Left lung (tissue), 10 donors: ENCODE data around the gene ABCA1. TPM values are rescaled to one million over a fixed set of nuclear protein-coding genes. Genes with fewer than 3 reads are reported as not detected.

Experiments
- ATAC-seq: fragments of 200-7000 bp; cut with Tn5 transposase; one replicate; pipeline ENCODE4 v1.9.1; 2020; ENCODE audit warnings: moderate library complexity
- DNase-seq, 4 donors: peaks; one replicate each; pipeline ENCODE4 v3.0.0-alpha.2; 2013 to 2020
- H3K27ac ChIP-seq, 2 donors: fragments of 200-600 bp; sonication (generic) in 1 of 2; one replicate each; pipeline versions ENCODE4 v1.5.0 to v1.8.0; 2020 to 2021
- H3K27me3 ChIP-seq, 2 donors: fragments of 200-600 bp; sonication (generic) in 1 of 2; one replicate each; pipeline versions ENCODE4 v1.5.0 to v1.8.0; 2020 to 2021
- H3K36me3 ChIP-seq, 2 donors: fragments of 200-600 bp; sonication (generic) in 1 of 2; one replicate each; pipeline versions ENCODE4 v1.5.0 to v1.8.0; 2020 to 2021
- H3K4me1 ChIP-seq, 2 donors: fragments of 200-600 bp; one replicate each; pipeline ENCODE4 v1.8.0; 2021
- H3K4me3 ChIP-seq, 2 donors: fragments of 200-600 bp; sonication (generic) in 1 of 2; one replicate each; pipeline versions ENCODE4 v1.5.0 to v1.8.0; 2020 to 2021; ENCODE audit warnings: mild to moderate bottlenecking in 1 of 2
- H3K9me3 ChIP-seq, 2 donors: fragments of 200-600 bp; sonication (generic) in 1 of 2; one replicate each; pipeline versions ENCODE4 v1.5.0 to v1.8.0; 2020 to 2021
- intact Hi-C, 2 donors: fragments of 100-400 bp; cut with DNase I; formaldehyde crosslinking; loops; one replicate each; pipeline versions ENCODE4 v1.11.2 to v1.14.2; 2022
- polyA plus RNA-seq, 6 donors: library from polyadenylated mRNA; unstranded; fragments of 120-200 nt; gene quantifications; one replicate each; pipeline ENCODE4 v1.2.1, GENCODE V29; 2013; ENCODE audit not compliant: insufficient read length in 6 of 6
- total RNA-seq, 2 donors: library from RNA; stranded (reverse); fragmentation: NEBNext Ultra II Directional; extraction: Animal tissue kit (Norgen Biotek cat#: 25700); gene quantifications; one replicate each; pipeline ENCODE4 v1.2.1, GENCODE V29; 2021
- TF ChIP-seq, protein P1 (sequence below), 2 donors: fragments of 200-600 bp; sonication (generic) in 1 of 2; IDR thresholded peaks; one replicate each; pipeline versions ENCODE4 v1.5.0 to v1.8.0; 2021; ENCODE audit warnings: antibody characterized with exemption in 2 of 2
- donor health status: DM: no; HTN: yes; CAD: no.
- donor health status: DM: no; HTN: no; CAD: no.

Gene ABCA1
- total and polyA plus RNA-seq, 8 donors, result 12.8 to 53.0 (median 18.2) TPM

DNA sequence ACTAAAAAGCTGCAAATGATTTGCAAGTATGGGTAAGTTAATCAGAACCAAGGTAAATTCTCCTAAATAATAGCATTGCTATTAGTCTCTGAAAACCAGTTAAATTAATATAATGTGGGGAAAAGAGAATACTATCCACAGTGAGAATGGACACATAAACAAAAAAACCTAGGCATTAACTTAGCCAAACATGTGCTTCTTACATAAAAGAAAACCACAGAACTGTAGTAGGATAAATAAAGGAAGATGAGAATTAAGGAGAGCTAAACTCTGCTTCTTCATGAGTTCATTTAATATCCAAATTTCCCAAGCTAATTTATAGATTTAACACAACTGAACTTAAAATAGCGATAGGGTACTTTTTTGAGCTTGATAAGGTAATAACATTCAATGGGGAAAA is 31.8 kb downstream of the ABCA1 start:
- Histone ChIP-seq H3K36me3 (peaks cover 0 to 5% of the 10 kb centered on the region in 2 donors), H3K27ac (no peak overlapping the region), H3K4me3 (no peak overlapping the region), H3K27me3 (no peaks in the 10 kb centered on the region), H3K9me3 (no peaks in the 10 kb centered on the region), H3K4me1 (peaks cover 0 to 4% of the 10 kb centered on the region in 2 donors)
- no peak for DNase-seq
- TF ChIP-seq, protein P1, sequence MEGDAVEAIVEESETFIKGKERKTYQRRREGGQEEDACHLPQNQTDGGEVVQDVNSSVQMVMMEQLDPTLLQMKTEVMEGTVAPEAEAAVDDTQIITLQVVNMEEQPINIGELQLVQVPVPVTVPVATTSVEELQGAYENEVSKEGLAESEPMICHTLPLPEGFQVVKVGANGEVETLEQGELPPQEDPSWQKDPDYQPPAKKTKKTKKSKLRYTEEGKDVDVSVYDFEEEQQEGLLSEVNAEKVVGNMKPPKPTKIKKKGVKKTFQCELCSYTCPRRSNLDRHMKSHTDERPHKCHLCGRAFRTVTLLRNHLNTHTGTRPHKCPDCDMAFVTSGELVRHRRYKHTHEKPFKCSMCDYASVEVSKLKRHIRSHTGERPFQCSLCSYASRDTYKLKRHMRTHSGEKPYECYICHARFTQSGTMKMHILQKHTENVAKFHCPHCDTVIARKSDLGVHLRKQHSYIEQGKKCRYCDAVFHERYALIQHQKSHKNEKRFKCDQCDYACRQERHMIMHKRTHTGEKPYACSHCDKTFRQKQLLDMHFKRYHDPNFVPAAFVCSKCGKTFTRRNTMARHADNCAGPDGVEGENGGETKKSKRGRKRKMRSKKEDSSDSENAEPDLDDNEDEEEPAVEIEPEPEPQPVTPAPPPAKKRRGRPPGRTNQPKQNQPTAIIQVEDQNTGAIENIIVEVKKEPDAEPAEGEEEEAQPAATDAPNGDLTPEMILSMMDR (IDR thresholded peaks at IDR 0.05), result no peak
- intact Hi-C loops, result no loop called here
- ATAC-seq, result no peak

DNA sequence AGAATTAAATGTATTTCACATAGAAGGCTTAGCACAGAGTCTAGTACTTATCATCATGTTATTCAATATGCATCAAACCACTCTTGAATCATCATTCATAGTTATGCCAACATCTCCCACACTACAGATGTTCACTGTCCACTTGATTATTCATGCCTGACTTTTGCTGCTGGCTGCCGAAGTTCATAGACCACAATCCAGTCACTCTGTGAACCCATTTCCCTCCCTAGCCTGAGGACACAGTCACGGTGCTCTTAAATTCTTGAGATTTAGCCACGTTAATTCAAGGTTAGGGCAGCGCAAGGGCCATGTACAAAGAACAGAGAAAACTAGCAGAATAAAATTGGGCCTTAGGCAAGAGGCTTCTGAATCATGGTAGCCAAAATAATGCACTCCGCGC is 32.4 kb downstream of the ABCA1 start:
- H3K27me3 ChIP-seq, result no peaks in the 10 kb centered on the region
- H3K4me1 ChIP-seq, result no peaks in the 10 kb centered on the region
- peaks cover 0 to 5% of the 10 kb centered on the region in 2 donors for H3K36me3 ChIP-seq
- DNase-seq (no peak), ATAC-seq (peak; percentile 41)
- H3K9me3 ChIP-seq, result no peaks in the 10 kb centered on the region
- intact Hi-C loops, result no loop called here
- no peak overlapping the region for H3K4me3 ChIP-seq
- H3K27ac ChIP-seq, result no peak overlapping the region
- TF ChIP-seq, protein P1 (IDR thresholded peaks at IDR 0.05), result no peak

DNA sequence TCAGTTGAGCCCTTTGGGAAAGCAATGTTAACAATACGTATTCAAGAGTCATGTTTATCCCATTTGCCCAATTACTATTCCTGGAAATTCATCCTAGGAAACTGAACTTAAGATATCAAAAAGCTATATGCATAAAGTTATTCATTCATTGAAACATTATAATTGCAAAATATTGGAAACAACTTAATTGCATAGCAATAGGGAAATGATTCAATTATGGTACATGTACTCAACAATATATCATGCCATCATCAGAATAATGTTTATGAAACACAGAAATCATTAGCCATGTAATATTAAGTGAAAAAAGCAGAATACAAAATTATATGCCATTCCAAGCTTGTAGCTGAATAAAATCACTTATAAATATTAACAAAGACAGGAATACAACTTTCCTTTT is 35.3 kb downstream of the ABCA1 start:
- intact Hi-C loops, result no loop called here
- Histone ChIP-seq H3K4me3 (no peak overlapping the region), H3K36me3 (peaks cover 0 to 20% of the 10 kb centered on the region in 2 donors), H3K9me3 (no peaks in the 10 kb centered on the region), H3K27me3 (no peaks in the 10 kb centered on the region), H3K4me1 (no peaks in the 10 kb centered on the region), H3K27ac (no peak overlapping the region)
- ATAC-seq (no peak), DNase-seq (no peak)
- TF ChIP-seq, protein P1 (IDR thresholded peaks at IDR 0.05), result no peak

DNA sequence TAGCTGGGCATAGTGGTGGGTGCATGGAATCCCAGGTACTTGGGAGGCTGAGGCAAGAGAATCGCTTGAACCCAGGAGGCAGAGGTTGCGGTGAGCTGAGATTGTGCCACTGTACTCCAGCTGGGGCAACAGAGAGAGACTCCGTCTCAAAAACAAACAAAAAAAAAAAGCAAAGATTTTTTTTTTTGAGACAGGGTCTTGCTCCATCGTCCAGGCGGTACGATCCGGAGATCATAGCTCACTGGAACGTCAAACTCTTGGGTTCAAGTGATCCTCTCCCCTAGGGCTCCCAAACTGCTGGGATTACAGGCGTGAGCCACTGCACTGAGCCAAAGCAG is 37.6 kb downstream of the ABCA1 start:
- Histone ChIP-seq H3K9me3 (no peaks in the 10 kb centered on the region), H3K4me1 (no peaks in the 10 kb centered on the region), H3K27ac (no peak overlapping the region), H3K36me3 (peaks cover 0 to 38% of the 10 kb centered on the region in 2 donors), H3K4me3 (no peak overlapping the region), H3K27me3 (no peaks in the 10 kb centered on the region)
- TF ChIP-seq, protein P1 (IDR thresholded peaks at IDR 0.05), result no peak
- ATAC-seq (no peak), DNase-seq (no peak)
- intact Hi-C loops, result no loop called here

DNA sequence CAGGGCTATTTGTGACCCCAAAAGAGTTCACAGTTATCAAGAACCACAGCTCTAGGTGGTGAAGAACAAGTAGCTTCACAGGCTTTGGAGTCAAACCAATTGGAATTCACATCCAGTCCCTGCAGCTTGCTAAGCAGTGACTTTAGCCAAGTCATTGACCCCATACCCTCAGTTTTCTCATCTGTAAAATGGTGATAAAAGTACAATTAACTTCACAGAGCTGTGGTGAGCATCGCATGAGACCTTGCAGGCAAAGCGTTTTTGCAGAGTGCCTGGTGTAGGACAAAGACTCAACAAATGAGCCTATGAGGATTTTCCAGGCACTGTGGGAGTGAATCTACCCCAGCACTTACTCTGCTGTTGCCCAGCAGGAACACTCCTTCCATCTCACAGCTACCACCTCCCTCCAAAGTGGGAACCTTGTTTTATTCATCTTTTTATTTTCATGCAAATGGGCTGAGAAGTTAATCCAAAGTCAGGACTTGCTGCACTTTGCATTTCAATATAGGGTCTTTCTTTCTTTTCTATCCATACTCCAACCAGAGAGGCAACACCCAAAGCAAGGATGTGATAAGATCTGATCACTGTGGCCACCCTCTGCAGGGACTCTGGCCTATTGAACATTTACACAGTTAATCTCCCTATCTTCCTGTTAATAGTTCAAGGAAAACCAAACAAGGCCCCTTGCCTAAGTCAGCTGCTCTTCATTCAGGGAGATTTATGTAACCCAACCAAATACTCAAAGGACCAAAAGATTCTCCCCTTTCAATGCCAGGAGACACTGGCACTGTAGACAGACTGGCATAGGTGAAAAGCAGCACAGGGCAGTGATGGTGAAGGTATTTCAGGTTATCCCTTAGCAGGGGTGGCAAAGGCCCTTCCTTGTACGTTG is 41.9 kb downstream of the ABCA1 start:
- H3K4me3 ChIP-seq, result no peak overlapping the region
- DNase-seq (no peak), ATAC-seq (no peak)
- H3K9me3 ChIP-seq, result no peaks in the 10 kb centered on the region
- H3K36me3 ChIP-seq, result peaks cover 0 to 80% of the 10 kb centered on the region in 2 donors
- TF ChIP-seq, protein P1 (IDR thresholded peaks at IDR 0.05), result no peak
- intact Hi-C loops, result no loop called here
- no peaks in the 10 kb centered on the region for H3K4me1 ChIP-seq
- no peaks in the 10 kb centered on the region for H3K27me3 ChIP-seq
- H3K27ac ChIP-seq, result no peak overlapping the region
